ENCODE data around the gene MOGAT2. TPM values are rescaled to one million over a fixed set of nuclear protein-coding genes. Genes with fewer than 3 reads are reported as not detected.
"Not testable (repeated sequence)": the region's sequence is repeated elsewhere in the genome, so short reads cannot be mapped to it uniquely, and the experiment has no call there.

MOGAT2 gene
- total RNA-seq, 1 donor from 2014 or later, result not detected

DNA sequence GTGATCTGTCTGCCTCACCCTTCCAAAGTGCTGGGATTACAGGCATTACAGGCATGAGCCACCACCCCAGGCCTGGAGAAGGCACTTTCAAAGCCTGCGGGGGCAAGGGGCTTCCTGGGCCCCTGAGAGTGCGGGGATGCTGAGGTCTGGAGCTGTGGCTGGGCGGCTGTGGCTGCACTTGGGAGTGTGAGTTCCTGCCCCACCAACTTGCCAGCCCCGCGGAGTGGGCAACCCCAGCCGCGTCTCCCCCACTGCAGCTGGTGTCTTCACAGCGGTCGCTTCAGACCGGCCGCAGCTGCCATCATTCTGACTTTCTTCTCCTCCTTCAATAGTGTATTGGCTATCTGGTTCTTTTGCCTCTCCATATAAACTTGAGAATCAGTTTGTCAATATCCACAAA is 38.1 kb upstream of the MOGAT2 start:
- peaks cover 23% of the 10 kb centered on the region for H3K27me3 ChIP-seq
- no peaks in the 10 kb centered on the region for H3K9me3 ChIP-seq (ENCODE audit: low read depth)
- Mint-ChIP-seq H3K36me3 (no peaks in the 10 kb centered on the region), H3K27me3 (ENCODE audit: insufficient read depth, low read depth) (peaks cover 6% of the 10 kb centered on the region), H3K4me3 (no peak overlapping the region), H3K9me3 (peaks cover 18% of the 10 kb centered on the region), H3K27ac (no peak overlapping the region), H3K4me1 (no peaks in the 10 kb centered on the region)
- no peaks in the 10 kb centered on the region for H3K79me2 ChIP-seq (ENCODE audit: low read depth)
- H3K9ac ChIP-seq, result no peak overlapping the region
- H2AFZ ChIP-seq (replicated peaks), result no peak overlapping the region
- TF ChIP-seq, protein P1, sequence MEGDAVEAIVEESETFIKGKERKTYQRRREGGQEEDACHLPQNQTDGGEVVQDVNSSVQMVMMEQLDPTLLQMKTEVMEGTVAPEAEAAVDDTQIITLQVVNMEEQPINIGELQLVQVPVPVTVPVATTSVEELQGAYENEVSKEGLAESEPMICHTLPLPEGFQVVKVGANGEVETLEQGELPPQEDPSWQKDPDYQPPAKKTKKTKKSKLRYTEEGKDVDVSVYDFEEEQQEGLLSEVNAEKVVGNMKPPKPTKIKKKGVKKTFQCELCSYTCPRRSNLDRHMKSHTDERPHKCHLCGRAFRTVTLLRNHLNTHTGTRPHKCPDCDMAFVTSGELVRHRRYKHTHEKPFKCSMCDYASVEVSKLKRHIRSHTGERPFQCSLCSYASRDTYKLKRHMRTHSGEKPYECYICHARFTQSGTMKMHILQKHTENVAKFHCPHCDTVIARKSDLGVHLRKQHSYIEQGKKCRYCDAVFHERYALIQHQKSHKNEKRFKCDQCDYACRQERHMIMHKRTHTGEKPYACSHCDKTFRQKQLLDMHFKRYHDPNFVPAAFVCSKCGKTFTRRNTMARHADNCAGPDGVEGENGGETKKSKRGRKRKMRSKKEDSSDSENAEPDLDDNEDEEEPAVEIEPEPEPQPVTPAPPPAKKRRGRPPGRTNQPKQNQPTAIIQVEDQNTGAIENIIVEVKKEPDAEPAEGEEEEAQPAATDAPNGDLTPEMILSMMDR (IDR thresholded peaks at IDR 0.05), result no peak
- TF ChIP-seq EZH2phosphoT487 (IDR thresholded peaks at IDR 0.05), result no peak
- TF ChIP-seq EZH2 (IDR thresholded peaks at IDR 0.05), result no peak
- no peaks in the 10 kb centered on the region for H3F3A ChIP-seq (ENCODE audit: low read depth)
- DNase-seq (ENCODE audit: low spot score), result no peak
- H3K4me2 ChIP-seq, result no peak overlapping the region
- no peak overlapping the region for H3K4me3 ChIP-seq
- no peaks in the 10 kb centered on the region for H3K36me3 ChIP-seq
- no peak overlapping the region for H3K27ac ChIP-seq
- H3K4me1 ChIP-seq, result no peaks in the 10 kb centered on the region
- H4K20me1 ChIP-seq (ENCODE audit: low read depth), result no peaks in the 10 kb centered on the region

DNA sequence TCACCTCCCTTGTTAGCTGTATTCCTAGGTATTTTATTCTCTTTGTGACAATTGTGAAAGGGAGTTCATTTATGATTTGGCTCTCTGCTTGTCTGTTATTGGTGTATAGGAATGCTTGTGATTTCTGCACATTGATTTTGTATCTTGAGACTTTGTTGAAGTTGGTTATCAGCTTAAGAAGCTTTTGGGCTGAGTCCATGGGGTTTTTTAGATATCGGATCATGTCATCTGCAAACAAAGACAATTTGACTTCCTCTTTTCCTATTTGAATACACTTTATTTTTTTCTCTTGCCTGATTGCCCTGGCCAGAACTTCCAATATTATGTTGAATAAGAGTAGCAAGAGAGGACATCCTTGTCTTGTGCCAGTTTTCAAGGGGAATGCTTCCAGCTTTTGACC is 33.8 kb upstream of the MOGAT2 start:
- not testable (repeated sequence) for H3K4me3 Mint-ChIP-seq; H3F3A ChIP-seq (ENCODE audit: low read depth); H3K27ac Mint-ChIP-seq; H3K36me3 ChIP-seq; DNase-seq (ENCODE audit: low spot score); H4K20me1 ChIP-seq (ENCODE audit: low read depth); H3K4me3 ChIP-seq; H3K27me3 Mint-ChIP-seq (ENCODE audit: insufficient read depth, low read depth); H3K36me3 Mint-ChIP-seq; H3K79me2 ChIP-seq (ENCODE audit: low read depth); H2AFZ ChIP-seq (replicated peaks); H3K27me3 ChIP-seq; H3K9ac ChIP-seq; H3K4me1 ChIP-seq; H3K4me2 ChIP-seq; H3K9me3 ChIP-seq (ENCODE audit: low read depth); H3K4me1 Mint-ChIP-seq; H3K27ac ChIP-seq
- H3K9me3 Mint-ChIP-seq, result peaks cover 34% of the 10 kb centered on the region

DNA sequence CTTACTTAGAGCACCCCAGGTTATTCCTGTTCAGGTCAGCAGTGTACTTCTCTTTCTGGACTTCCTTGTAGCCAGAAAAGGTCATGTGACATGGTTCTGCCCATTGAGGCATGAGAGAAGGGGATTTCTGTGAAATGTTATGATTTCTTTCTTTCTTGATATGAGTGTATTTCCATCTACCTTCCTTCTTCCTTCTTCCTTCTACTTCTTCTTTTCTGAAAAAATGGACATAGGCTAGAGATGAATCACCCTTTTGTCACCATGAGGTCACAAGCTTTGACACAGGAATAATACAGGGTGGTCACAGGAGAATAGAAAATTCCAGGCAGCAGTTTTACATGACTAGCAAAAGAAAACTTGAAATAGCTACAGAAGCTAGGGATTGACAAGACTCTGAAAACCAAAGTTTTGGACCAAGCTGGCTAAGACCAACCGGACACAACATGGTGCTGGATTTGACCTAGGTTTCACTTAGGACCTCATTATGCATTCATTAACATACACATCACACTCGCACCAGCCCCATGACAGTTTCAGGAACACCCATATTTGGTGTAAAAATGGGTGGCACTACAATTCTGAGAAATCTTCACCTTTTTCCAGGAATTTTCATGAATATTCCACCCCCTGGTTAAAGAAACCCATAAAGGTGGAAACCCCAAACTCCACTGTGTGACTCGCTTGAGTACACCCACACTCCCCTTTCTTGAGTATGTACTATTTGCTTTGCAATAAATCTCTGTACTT is 27.6 kb upstream of the MOGAT2 start:
- no peak overlapping the region for H3K9ac ChIP-seq
- Mint-ChIP-seq H3K9me3 (peaks cover 18% of the 10 kb centered on the region), H3K36me3 (no peaks in the 10 kb centered on the region), H3K4me3 (no peak overlapping the region), H3K4me1 (no peaks in the 10 kb centered on the region), H3K27ac (no peak overlapping the region), H3K27me3 (ENCODE audit: insufficient read depth, low read depth) (no peaks in the 10 kb centered on the region)
- no peaks in the 10 kb centered on the region for H3K4me1 ChIP-seq
- H3K27ac ChIP-seq, result no peak overlapping the region
- no peaks in the 10 kb centered on the region for H3K36me3 ChIP-seq
- no peaks in the 10 kb centered on the region for H3F3A ChIP-seq (ENCODE audit: low read depth)
- peaks cover 4% of the 10 kb centered on the region for H3K9me3 ChIP-seq (ENCODE audit: low read depth)
- H2AFZ ChIP-seq (replicated peaks), result no peak overlapping the region
- H3K79me2 ChIP-seq (ENCODE audit: low read depth), result no peaks in the 10 kb centered on the region
- no peak for DNase-seq (ENCODE audit: low spot score)
- H3K4me3 ChIP-seq, result no peak overlapping the region
- no peaks in the 10 kb centered on the region for H3K27me3 ChIP-seq
- TF ChIP-seq EZH2 (IDR thresholded peaks at IDR 0.05), result no peak
- no peaks in the 10 kb centered on the region for H4K20me1 ChIP-seq (ENCODE audit: low read depth)
- no peak overlapping the region for H3K4me2 ChIP-seq

DNA sequence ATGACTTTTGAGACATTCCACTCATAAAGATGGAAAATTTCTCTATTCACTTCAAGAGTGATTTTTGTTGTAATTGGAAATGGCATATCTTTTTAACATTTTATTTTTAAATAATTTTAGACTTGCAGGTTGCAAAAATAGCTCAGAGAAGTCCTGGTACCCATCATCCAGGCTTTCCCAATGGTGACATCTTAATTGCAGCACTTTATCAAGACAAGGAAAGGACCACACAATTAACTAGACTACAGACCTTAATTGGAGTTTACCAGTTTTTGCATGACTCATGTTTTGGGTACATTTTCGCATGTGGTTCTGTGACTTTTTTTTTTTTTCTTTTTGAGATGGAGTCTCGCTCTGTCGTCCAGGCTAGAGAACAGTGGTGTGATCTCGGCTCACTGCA is 25.8 kb upstream of the MOGAT2 start:
- Histone ChIP-seq H3K4me1 (no peaks in the 10 kb centered on the region), H3K79me2 (ENCODE audit: low read depth) (no peaks in the 10 kb centered on the region), H3F3A (ENCODE audit: low read depth) (no peaks in the 10 kb centered on the region), H3K36me3 (no peaks in the 10 kb centered on the region), H3K4me3 (no peak overlapping the region), H3K9me3 (ENCODE audit: low read depth) (no peaks in the 10 kb centered on the region), H4K20me1 (ENCODE audit: low read depth) (no peaks in the 10 kb centered on the region), H2AFZ (replicated peaks) (no peak overlapping the region), H3K27ac (no peak overlapping the region), H3K9ac (no peak overlapping the region), H3K4me2 (no peak overlapping the region), H3K27me3 (no peaks in the 10 kb centered on the region)
- Mint-ChIP-seq H3K27me3 (ENCODE audit: insufficient read depth, low read depth) (no peaks in the 10 kb centered on the region), H3K36me3 (no peaks in the 10 kb centered on the region), H3K4me3 (no peak overlapping the region), H3K4me1 (peaks cover 6% of the 10 kb centered on the region), H3K9me3 (peaks cover 9% of the 10 kb centered on the region), H3K27ac (no peak overlapping the region)
- TF ChIP-seq, protein P1 (IDR thresholded peaks at IDR 0.05), result no peak
- TF ChIP-seq EZH2 (IDR thresholded peaks at IDR 0.05), result no peak
- TF ChIP-seq EZH2phosphoT487 (IDR thresholded peaks at IDR 0.05), result no peak
- no peak for DNase-seq (ENCODE audit: low spot score)
